NOMO-1 treated with DMSO at 0.1 percent for 48 hours (cell line): ENCODE measurements around the gene SCN1A.
"Not testable (repeated sequence)": the region's sequence is repeated elsewhere in the genome, so short reads cannot be mapped to it uniquely, and the experiment has no call there.

Experiments used
- DNase-seq: peaks from one replicate; lab custom pipeline; 2025; ENCODE audit not compliant: unreplicated experiment; lab: John Stamatoyannopoulos, UW

SCN1A gene

DNA sequence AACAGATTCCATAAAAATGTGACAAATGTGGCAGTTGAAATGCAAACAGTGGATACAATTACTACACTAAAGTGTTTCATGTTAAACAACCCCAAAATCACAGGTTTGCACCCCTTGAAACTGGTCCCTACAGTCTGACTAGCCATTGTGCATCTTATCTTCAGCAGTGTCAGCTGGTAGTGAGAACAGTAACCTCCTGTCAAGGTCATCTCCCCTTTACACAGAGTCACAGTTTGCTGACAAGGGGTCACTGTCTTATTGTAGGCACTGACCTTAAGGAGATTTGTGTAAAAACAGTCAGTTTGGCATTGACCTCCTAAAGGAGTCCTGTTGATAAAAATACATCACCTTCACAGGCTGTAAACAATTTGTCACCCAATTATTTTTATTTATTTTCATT lies 137.0 kb downstream of the SCN1A start:
- DNase-seq = no peak

DNA sequence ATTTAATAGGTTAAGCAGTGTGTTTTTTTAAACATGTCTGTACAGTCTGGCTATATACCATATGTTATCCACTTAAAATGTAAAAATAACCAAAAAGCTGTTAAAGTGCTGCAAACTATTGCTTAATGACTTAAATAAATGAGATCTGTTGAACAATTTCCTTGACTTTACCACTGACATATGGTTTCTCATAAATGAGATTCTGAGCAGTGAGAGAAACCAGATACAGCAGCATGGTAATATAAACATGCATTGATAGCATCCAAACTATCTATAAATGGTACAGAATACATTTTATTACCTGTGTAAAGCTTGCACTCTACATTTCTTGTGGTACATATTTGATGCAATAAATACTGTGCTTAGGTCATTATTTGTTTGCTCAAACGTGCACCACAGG lies 138.0 kb downstream of the SCN1A start:
- no peak for DNase-seq

GRCh38 chr2:165985120-165985519 lies 142.7 kb downstream of the SCN1A start:
- no peak for DNase-seq

GRCh38 chr2:165972161-165972560 lies 155.7 kb downstream of the SCN1A start:
- not testable (repeated sequence) for DNase-seq

GRCh38 chr2:165970663-165971062 lies 157.2 kb downstream of the SCN1A start:
- DNase-seq = no peak

GRCh38 chr2:165969227-165969626 lies 158.6 kb downstream of the SCN1A start:
- DNase-seq = no peak

DNA sequence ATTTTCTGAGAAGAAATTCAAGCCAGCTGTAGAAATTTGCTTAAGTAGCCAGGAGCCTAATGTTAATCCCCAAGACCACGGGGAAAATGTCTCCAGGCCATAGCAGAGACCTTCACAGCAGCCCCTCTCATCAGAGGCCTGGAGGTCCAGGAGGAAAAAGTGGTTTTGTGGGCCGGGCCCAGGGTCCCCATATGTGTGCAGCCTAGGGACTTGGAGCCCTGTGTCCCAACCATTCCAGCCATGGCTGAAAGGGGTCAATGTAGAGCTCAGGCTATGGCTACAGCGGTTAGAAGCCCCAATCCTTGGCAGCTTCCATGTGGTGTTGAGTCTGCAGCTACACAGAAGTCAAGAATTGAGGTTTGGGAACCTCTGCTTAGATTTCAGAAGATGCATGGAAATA lies 160.1 kb downstream of the SCN1A start:
- DNase-seq = no peak

GRCh38 chr2:165961818-165962217 lies 166.0 kb downstream of the SCN1A start:
- no peak for DNase-seq

- DNase-seq = no peak
Observed at GRCh38 chr2:165959371-165959770, 168.4 kb downstream of the SCN1A start.

DNA sequence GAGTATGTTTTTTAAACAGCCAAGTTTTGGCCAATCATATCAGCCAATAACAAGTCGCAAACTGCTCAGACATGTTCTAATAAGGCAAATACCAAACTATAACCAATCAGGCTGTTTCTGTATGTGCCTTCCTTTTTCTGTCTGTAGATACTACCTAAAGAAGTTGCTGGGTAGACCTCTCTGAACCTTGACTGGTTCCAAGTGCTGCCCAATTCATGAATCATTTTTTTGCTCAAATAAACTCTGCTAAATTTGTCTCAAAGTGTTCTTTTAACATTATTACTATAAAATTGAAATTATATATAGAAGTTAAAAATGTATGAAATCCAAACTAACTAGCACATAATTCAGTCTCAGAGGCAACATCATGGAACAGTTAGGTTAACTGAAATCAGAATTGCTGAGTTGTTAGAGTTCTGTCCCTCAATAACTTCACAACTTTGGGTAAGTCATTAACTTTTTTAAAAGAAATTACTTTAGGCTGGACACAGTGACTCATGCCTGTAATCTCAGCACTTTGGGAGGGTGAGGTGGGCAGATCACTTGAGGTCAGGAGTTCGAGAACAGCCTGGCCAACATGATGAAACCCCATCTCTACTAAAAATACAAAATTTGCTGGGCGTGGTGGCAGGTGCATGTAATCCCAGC lies 169.4 kb downstream of the SCN1A start:
- DNase-seq = no peak

- DNase-seq = no peak
Observed at GRCh38 chr2:165957030-165957675, 170.7 kb downstream of the SCN1A start.

DNA sequence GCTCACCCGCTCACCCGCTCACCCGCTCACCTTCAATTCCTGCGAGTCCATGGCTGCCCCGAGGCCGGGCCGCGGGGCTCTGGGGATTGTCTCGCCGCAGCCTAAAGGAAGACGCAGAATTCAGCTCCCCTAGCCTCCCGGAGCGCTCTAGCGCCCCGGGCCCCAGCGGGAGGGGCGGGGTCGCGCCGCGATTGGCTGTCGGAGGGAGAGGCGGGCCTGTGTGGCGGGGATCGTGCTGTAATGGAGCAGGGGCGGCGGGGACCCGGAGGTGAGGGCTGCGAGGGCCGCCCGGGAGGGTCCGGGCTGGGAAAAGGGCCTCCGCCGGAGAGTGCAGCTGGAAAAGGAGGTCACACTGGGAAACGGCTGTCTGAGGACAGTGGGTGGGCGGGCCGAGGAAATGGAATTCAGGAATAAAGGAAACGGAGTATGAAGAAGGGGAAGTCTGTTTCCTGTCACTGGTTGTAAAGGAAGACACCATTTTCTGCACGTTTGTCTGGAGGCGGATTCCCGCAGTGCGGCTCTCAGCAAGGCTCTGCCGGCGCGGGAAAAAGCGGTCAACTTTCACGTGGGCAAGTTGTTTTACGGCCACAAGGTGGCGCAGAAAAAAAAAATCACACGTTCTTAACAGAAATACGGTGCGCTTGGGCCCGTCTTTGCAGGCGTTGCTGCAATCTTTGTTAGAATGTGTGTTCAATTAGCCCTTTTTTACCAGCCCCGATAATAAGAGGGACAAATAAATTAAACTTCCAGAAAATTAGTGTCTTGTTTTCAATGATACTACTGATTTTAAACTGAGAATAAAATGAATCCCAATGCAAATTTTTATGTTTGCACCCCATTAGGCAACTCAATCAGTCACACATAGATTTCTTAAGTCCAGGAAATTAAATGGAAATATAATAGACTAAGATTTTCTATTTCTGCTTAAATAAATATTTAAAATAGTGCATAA lies 173.9 kb downstream of the SCN1A start, which contains the start of gene TTC21B:
TSS of gene TTC21B (minus strand) at position 122 of the 952 bp plus-strand sequence. CDS start at position 51, 71 bp downstream.
- DNase-seq = peak; percentile 95

GRCh38 chr2:165953306-165953654 lies 174.5 kb downstream of the SCN1A start:
- no peak for DNase-seq

DNA sequence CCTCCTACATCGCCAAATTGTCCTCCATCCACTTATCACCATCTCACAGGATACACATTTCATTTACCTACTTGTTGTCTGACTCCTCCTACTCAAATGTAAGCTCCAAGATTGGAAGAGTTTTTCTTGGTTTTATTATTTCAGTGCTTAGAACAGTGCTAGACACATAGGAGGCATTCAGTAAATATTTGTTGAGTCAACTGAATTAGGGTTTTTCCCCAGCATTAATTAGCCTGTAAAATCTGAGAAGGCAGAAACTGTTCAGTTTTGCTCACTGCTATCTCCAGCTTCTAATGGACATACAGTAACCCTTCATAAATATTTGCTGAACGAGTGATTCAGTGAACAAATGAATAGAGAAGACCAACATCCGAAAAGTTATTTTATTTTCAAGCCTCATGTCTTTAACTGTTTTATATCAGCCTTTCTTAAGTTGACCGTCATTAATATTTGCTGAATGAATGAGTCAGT lies 175.0 kb downstream of the SCN1A start:
- DNase-seq = no peak

DNA sequence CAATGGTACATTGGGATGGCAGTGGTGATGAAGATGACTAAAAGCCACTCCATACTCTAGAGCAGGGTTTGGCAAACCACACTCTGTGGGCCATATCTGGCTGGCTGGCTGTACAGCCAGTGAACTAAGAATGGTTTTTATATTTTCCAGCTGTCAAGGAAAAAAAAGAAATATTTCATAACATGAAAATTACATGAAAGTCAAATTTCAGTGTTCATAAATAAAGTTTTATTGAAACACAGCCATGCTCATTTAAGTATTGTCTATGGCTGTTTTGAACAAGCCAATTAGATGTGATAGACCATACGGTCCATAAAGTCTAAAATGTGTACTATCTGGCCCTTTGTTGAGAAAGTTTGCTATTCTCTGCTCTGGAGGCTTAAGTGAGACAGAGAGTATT lies 175.7 kb downstream of the SCN1A start:
- no peak for DNase-seq

GRCh38 chr2:165950438-165950837 lies 177.4 kb downstream of the SCN1A start:
- DNase-seq = no peak

GRCh38 chr2:165941827-165942226 lies 186.0 kb downstream of the SCN1A start:
- DNase-seq = no peak

GRCh38 chr2:165938237-165938636 lies 189.6 kb downstream of the SCN1A start:
- no peak for DNase-seq
